HG03135 (cell line): ENCODE results near the gene ART5.

Experiments used
- ATAC-seq: cut with Tn5 transposase; IDR thresholded peaks from one replicate; pipeline ENCODE4 v1.9.1; 2021; ENCODE audit warnings: mild to moderate bottlenecking, moderate library complexity; ENCODE audit not compliant: unreplicated experiment

ART5 gene, protein sequence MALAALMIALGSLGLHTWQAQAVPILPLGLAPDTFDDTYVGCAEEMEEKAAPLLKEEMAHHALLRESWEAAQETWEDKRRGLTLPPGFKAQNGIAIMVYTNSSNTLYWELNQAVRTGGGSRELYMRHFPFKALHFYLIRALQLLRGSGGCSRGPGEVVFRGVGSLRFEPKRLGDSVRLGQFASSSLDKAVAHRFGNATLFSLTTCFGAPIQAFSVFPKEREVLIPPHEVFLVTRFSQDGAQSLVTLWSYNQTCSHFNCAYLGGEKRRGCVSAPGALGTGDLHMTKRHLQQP

DNA sequence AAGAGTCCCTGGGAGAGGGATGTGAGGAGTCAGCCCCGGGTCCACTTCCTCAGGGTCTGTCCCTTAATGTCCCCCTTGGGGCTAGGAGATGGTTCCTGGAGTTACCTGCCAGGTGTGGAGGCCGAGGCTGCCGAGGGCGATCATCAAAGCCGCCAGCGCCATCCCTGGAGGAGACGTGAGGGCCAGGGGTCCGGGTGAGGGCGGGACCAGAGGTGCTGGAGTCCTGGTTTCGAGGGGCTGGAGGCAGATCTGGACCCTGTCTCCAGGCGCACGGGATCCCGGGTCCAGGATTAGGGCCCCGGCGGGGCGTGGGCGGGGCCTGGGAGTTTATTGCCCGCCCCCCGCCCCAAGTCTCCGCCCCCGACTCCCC is at the start of gene ART5:
TSS of gene ART5 (minus strand) at position 292 of the 370 bp plus-strand sequence. CDS start at position 162, 130 bp downstream.
- no peak for ATAC-seq

DNA sequence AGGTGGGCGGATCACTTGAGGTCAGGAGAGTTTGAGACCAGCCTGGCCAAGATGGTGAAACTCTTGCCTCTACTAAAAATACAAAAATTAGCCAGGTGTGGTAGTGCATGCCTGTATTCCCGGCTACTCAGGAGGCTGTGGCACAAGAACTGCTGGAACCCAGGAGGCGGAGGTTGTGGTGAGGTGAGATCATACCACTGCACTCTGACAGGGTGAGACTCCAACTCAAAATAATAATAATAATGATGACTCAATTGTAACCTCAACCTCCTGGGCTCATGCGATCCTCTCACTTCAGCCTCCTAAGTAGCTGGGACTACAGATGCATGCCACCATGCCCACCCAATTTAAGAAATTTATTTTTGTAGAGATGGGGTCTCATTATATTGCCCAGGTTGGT is 45.0 kb upstream of the ART5 start:
- ATAC-seq, result no peak

DNA sequence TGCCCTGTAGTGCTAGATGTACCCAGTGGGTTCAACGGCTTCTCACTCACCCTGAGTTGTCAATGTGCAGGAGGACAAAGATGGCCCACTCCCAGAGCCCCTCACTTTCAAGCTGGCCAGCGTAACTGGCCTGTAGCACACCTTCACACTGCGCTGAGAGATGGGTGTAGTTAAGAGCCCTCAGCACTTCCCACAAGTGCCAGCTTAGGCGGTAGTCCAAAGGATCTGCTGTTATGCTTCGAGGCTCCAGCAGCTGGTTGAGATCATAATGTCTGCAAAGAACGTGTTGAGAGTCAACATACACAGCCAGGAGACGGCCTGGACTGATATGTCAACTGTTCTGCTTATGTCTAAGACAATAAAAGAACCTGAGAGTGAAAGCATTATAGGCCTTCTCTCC is 44.1 kb upstream of the ART5 start:
- no peak for ATAC-seq

DNA sequence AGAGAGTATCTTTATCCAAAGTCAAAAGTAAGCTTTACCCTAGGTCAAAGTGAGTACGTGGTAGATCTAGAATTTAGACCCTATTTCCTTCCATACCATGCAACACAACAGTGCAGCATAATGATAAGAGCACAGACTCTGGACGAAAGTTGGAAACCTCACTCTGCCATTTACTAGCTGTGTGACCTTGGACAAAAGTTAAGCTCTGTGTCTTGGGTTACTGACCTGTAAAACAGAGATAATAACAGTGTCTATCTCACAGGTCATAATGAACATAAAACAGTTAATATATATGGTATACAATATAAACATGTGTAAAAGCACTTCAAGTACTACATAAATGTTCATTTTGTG is 43.0 kb upstream of the ART5 start:
- no peak for ATAC-seq

DNA sequence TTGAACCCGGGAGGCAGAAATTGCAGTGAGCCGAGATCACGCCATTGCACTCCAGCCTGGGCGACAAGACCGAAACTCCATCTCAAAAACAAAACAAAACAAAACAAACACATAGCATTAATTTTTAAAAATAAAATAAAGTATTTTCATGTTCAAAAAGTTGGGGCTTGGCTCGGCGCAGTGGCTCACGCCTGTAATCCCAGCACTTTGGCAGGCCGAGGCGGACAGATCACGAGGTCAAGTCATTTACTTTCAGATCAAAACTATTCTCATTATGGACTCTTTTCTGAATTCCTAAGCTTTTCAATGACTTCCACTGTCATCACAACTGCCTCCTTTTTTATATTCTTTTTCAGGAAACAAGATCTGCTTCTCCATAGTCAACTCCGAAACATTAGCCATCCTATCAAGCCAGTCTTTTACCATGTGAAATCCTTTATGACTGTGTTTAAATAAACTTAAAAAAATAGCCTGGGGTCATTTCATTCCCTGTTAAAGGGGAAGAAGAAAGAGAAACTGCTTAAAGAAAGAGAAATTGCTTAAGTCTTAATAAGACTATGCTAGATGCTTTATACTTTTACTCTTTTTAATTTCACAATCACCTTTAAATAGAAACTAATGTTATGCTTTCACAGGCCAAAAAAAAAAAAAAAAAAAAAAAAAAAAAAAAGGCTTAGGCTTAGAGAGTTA is 42.5 kb upstream of the ART5 start:
- ATAC-seq, result no peak

DNA sequence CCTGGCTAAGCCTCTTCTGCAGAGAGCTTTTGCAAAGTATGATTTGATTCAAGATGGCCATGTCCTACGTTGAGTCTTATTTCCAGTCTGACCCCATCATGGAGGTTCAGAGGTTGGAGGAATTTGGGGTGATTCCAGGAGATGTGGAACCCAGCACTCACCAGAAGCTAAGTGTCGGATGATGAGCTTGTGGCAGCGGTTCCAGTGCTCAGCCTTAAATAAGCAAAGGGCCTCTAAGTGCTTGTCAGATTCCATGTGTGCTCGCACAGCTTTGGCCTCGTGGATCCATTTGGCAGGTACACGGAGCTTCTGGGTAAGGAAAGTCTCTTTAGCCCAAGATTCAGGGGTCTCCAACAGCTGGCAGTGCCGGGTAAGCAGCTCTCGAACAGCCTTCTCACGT is 41.2 kb upstream of the ART5 start:
- ATAC-seq, result no peak

DNA sequence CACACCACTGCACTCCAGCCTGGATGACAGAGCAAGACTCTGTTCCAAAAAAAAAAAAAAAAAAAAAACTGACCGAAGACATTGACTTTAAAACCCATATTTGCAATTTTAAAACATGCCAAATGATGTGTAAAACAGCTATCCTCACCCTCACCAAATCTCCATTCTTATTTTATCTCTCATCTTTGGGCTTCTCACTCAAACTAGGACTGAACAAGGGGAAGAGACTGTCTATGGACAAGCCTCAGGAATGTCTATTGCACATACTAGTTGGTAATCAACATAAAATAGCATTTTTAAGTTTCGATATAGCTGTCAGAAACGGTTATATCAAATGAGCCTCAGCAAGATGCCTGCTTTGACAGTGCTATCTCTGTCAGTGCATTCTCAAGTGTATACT is 37.3 kb upstream of the ART5 start:
- ATAC-seq, result no peak

DNA sequence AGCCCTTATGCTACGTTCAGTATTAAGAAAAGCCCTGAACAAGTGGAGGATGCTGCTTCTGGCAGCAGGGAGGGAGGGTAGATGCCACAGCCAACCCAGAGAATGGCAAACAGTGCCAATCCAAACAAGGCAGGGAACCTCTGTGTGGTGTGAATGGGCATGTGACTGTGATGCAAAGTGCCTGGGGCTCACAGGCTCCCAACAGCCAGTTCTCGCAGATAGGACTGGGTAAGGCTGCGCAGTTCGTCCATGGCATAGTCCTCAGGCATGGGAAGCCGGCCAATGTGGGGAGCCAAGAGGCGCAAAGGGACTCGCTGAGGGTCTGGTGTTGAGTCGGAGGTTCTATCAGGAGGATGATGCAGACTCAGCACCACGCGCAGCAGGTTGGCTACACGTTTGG is 34.2 kb upstream of the ART5 start:
- no peak for ATAC-seq

DNA sequence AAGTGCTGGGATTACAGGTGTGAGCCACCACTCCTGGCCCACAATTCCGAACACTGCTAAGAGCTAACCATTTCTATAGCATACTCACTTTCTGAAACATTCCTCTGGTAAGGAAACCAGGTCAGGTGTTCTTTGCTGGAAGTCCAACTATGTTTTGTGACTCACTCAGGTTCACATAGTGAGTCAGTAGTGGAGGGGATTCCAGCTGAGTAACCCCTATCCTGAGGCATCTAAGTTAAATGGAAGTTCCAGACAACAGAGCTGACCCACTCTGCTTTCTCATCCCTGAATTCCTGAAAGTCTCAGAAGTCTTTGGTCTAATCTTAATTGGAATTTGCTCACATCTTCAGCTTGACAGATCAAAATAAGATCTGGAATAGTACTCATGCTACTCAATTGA is 32.4 kb upstream of the ART5 start:
- no peak for ATAC-seq

DNA sequence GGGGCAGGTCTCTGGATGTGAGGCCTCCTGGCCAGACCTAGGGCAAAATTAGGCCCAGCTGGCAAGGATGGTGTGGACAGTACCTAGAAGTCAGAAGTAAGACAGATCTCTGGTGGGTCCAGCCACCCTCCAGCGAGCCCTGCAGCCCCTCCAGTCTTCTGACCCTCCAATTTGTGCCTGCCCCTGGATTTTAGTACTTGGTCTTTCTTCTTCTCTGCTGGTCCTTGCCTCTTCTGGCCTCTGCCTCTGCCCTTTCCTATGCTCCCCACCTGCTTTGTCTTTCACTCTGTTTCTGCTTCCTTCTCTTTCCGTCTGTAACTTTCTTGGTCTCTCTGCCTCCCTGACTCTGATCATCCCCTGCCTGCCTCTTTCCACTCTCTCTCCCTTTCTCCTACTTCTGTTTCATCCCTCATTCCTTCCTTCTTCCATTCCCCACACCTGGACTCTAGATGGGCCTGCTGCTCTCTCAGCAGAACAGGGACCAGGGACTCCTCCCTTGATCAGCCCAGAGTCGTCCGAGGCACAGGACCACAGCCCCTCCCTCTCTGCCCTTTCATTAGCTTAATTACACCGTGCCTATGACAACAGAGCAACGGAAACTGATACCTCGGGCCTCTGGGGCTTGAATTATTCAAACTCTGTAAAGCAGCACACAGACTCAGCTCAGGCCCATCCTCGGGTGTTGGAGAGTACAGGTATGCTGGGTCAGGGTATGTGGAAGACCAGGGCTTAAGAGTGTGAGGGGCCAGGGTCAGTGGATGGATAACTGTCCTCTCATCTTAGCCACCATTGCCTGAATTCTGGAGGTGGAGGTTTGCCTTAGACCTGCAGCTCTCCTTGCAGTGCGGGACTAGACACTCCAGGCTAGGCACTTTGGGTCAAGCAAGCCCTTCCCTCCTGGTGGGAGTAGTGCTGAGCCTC is 29.8 kb upstream of the ART5 start, which contains the start of gene CHRNA10:
TSS of gene CHRNA10 (minus strand) at position 51 of the 921 bp plus-strand sequence. CDS start 72 bp downstream, outside the sequence.
- no peak for ATAC-seq

DNA sequence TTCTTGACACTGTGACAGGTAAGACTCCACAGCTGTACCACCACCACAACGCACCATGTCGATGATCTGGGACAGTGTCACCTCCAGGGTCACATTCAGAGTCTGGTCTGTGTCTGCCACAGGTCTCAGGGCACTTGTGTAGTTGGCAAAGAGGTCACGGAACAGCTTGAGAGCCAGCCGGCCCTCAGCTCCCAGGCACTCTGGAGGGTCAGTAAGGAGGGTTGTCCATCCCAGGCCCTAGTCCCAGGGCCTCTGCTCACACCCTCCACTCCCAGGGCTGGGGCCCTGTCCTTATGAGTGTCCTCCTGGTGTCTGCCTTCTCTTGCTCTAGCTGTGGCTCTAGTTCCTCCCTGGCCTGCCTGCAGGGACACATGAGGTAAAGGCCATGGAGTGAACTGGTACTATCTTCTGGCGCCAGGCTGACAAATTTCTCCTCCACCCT is 28.0 kb upstream of the ART5 start:
- ATAC-seq, result no peak

DNA sequence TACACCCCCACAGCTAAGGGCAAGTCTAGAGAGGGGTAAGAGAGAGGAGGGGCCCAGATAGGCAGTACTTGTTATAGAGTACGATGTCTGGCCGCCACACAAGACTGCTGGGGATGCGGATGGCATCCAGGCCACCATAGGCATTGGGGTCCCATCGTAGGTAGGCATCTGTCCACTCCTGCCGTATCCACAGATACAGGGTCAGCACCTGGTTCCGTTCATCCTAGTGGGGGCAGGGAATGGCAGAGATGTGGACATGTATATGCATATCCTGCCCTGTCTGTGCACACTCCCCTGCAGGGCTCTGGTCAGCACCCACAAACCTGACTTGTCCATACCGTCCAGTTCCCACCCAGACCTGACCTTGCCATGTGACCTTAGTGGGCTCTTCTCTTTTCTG is 27.3 kb upstream of the ART5 start:
- ATAC-seq, result no peak

DNA sequence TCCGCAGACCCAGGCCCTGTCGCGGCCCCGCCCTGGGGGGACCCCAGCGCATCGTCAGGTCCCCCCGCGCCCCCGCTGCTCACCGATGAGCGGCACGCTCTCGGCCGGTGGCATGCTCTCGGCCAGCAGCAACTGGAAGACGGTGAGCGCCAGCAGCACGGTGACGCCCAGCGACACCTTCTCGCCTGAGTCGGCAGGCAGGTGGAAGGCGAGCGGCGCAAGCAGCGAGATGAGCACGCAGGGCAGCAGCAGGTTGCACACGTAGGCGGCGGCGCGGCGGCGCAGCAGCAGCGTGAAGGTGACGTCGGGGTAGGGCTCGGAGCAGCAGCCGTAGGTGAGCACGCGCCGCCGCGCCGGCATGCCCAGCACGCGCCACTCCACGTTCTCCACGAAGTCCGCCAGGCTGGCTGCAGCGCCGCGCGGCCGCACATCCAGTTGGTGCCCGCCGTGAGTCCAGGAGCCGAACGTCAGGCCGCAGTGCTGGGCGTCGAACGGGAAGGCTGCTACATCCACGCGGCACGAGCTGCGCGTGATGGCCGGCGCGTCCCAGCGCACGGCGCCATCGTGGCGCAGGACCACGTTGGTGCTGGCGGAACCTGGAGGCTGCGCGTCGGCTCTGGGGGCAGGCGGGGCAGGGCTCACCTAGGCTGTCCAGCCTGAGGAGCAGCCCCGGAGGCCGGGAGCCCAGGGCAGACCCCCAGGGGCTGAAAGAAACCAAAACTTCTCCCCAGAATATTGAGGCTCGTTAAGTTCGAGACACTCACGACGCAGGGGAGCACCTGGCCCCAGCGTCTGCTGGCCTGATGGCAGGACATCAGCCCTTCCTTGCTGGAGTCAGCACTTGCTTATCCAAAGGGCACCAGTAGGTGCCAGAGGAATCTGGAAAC is 25.6 kb upstream of the ART5 start:
- no peak for ATAC-seq

DNA sequence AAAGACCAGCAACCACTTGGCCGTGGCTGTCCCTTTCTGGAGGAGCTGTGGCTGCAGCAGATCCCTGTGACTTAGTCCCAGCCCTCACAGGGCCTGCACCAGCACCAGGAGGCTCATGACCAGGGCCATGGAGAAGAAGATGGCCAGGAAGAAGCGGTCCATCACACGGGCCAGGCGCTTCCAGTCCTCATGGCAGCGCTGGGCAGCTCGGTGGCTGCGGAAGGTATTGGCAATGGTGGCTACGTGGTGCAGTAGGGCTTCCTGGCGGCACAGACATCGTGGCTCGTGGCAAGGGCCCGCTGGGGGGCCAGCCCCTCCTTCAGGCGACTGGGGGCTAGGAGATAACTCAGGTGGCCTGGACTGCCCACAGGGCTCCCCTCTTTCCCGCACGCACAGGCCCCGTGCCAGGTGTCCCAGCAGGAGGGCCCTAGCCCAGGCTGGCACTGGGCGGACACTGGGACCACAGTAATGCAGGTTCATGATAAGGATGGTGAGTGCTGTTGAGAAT is 24.3 kb upstream of the ART5 start:
- ATAC-seq, result no peak

DNA sequence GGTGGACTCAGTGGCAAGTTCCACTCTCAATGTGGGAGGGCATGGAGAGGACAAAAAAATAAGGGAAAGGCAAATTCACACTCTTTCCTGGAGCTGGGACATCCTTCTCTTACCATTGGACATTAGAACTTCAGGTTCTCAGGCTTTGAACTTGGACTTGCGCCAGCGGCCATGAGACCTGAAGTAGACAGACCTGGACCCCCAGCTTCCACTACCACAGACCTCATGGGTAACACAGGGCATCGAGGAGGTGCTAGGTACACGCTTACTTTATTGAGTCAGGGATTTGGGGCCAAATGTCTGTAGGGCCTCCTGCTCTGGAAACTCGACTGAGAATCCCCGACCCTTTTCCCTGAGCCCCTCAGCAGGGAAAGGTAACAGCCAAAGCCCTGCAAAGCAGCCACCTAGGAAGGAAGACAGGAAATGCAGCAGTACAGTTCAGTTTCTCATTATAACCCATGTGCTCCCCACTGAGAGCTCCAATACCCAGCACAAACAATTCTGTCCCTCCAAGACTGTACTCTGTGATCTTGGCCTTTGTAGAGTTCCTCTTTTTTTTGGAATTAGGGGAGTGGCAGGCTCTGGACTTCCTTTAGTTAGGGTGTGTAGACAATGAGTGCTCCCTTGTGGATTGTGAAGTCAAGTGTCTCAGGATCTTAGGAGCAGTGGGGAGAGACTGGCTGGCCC is 23.7 kb upstream of the ART5 start:
- no peak for ATAC-seq

DNA sequence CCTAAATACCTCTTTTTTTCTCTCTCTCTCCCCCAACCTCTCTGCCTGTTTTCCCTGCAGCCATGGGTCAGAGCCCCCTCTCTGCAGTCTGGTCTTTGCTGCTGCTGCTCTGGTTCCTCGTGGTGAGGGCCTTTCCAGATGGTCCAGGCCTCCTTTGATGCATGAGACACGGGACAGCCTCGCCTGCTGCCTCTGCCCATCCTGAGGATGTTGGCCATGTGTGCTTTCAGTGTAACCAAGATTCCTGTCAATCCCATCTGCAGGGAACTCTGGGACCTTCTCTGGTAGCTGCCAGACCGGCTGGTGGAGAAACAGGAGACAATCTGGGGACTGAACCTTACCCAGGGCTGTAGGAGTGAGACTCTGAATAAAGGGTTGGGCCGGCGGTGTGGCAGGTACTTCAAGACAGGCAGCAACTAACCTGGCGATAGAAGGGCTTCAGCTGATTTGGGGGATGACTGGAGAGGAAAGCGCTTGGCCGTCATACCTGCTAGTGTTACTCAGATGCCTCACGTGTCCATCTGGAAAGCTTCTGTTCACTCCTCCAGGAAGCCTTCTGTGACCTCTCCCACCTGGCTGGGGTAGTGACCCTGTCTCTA is 22.3 kb upstream of the ART5 start:
- ATAC-seq, result no peak

DNA sequence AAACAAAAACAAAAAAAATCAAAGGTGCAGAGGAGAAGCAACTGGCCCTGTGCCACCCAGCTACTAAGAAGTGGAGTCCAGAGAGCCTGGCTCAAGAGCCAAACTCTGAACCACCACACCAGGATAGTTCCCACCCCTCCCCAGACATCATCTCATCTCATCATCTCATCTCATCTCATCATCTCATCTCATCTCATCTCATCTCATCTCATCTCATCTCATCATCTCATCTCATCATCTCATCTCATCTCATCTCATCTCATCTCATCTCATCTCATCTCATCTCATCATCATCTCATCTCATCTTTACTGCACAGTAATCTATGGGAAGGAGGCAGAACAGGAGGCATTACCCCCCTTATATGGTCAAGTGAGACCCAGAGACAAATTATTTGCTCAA is 21.1 kb upstream of the ART5 start:
- no peak for ATAC-seq

DNA sequence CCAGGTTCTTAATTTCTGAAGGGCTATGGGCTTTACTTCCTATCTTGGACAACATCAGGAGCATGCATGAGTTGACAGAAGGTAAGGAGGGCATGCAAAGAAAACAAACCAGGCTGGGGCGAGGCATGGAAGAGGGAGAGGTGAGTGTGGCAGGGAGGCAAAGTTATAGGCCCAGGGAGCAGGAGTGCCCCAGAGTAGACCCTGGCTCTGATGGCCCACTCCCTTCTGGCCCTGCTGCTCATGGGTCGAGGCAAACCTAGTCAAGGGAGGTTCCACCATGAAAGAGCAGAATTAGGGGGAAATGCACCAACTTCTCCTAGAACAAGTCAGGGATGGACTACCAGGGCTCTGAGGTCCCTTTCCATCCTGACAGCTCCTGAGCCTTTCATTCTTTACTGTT is 19.2 kb upstream of the ART5 start:
- no peak for ATAC-seq
